Natural killer cell (primary cell): Measurements from ENCODE around the gene SYPL1. TPM values are rescaled to one million over a fixed set of nuclear protein-coding genes. Genes with fewer than 3 reads are reported as not detected.

Experiments used
- ATAC-seq, 3 donors: fragments of 150-1000 bp in 2 of 3; fragments of 200-7000 bp in 1 of 3; cut with Tn5 transposase; 1 replicate in 1 of 3; 2 replicates in 2 of 3; pipeline ENCODE4 v1.10.0; 2021; ENCODE audit warnings: mild to moderate bottlenecking in 2 of 3, moderate library complexity in 2 of 3
- DNase-seq, 2 donors: peaks; one replicate each; pipeline versions ENCODE4 v3.0.0 to v3.0.0-alpha.2; 2013 to 2021; ENCODE audit warnings: mixed read lengths in 1 of 2
- H3K27ac ChIP-seq: one replicate; pipeline ENCODE4 v1.5.1; 2013; ENCODE audit warnings: mild to moderate bottlenecking, low read length
- H3K27me3 ChIP-seq: one replicate; pipeline ENCODE4 v1.6.1; 2013; ENCODE audit warnings: low read length; ENCODE audit not compliant: control insufficient read depth, insufficient read depth
- H3K36me3 ChIP-seq: one replicate; pipeline ENCODE4 v1.6.1; 2013; ENCODE audit warnings: low read length; ENCODE audit not compliant: control insufficient read depth, insufficient read depth
- H3K4me1 ChIP-seq: one replicate; pipeline ENCODE4 v1.6.1; 2013; ENCODE audit warnings: low read length; ENCODE audit not compliant: control insufficient read depth, insufficient read depth
- H3K4me3 ChIP-seq: one replicate; pipeline ENCODE4 v1.5.1; 2013; ENCODE audit warnings: low read length
- H3K9me3 ChIP-seq: one replicate; pipeline ENCODE4 v1.6.1; 2013; ENCODE audit warnings: low read length; ENCODE audit not compliant: control insufficient read depth, insufficient read depth
- H3K27ac Mint-ChIP-seq, 2 donors: one replicate each; pipeline ENCODE4 v1.8.0; 2022; ENCODE audit warnings: mild to moderate bottlenecking in 2 of 2, mixed read lengths in 2 of 2, moderate library complexity in 1 of 2
- H3K27me3 Mint-ChIP-seq, 2 donors: one replicate each; pipeline ENCODE4 v1.8.0; 2022; ENCODE audit warnings: low read depth in 2 of 2, mixed read lengths in 2 of 2
- H3K36me3 Mint-ChIP-seq: one replicate; pipeline ENCODE4 v1.8.0; 2022; ENCODE audit warnings: mixed read lengths
- H3K4me1 Mint-ChIP-seq, 2 donors: one replicate each; pipeline ENCODE4 v1.8.0; 2022; ENCODE audit warnings: mixed read lengths in 2 of 2
- H3K4me3 Mint-ChIP-seq: one replicate; pipeline ENCODE4 v1.8.0; 2022; ENCODE audit warnings: mild to moderate bottlenecking, moderate library complexity, mixed read lengths
- H3K9me3 Mint-ChIP-seq, 2 donors: one replicate each; pipeline ENCODE4 v1.8.0; 2022; ENCODE audit warnings: mixed read lengths in 2 of 2
- CTCF ChIP-seq: fragments of 200-600 bp; IDR thresholded peaks from one replicate; pipeline ENCODE4 v1.8.0; 2022; ENCODE audit warnings: antibody characterized with exemption
- WGBS: methylation state at CpG from one replicate; pipeline ENCODE4 v1.1.7; 2013; ENCODE audit warnings: missing lambda C conversion rate; ENCODE audit not compliant: insufficient coverage; 5-methylcytosine and 5-hydroxymethylcytosine counted together
- intact Hi-C: fragments of 100-400 bp; cut with micrococcal nuclease; formaldehyde crosslinking; loops from one replicate; pipeline ENCODE4 v1.14.2; 2022
- total RNA-seq, 4 donors: library from RNA; stranded (reverse); fragments of 120-200 nt in 1 of 4; gene quantifications; one replicate each; pipeline versions ENCODE4 v1.2.3 to v1.2.4, GENCODE V29; 2013 to 2022

SYPL1 gene
- total RNA-seq, 3 donors from 2014 or later (not counting 1 experiment from before 2014, with no cell fraction given) = 13.1 to 22.2 (median 14.9) TPM

- H3K4me3 ChIP-seq = no peak overlapping the region
- H3K36me3 ChIP-seq = no peaks in the 10 kb centered on the region
- no peak overlapping the region for H3K27ac ChIP-seq
- no peak for TF ChIP-seq CTCF
- Mint-ChIP-seq H3K9me3 (no peaks in the 10 kb centered on the region), H3K27ac (no peak overlapping the region), H3K4me3 (no peak overlapping the region), H3K27me3 (peaks cover 13 to 15% of the 10 kb centered on the region in 2 donors), H3K4me1 (no peaks in the 10 kb centered on the region), H3K36me3 (no peaks in the 10 kb centered on the region)
- DNase-seq (no peak), ATAC-seq (no peak)
- no peaks in the 10 kb centered on the region for H3K4me1 ChIP-seq
- H3K9me3 ChIP-seq = no peaks in the 10 kb centered on the region
- WGBS = 83% methylated on average over 10 of the region's 10 CpGs
- intact Hi-C loops = no loop called here
- H3K27me3 ChIP-seq = no peaks in the 10 kb centered on the region
These were observed 64.0 kb downstream of the SYPL1 start for GRCh38 chr7:106047818-106048705.

GRCh38 chr7:106047184-106047583 lies 64.9 kb downstream of the SYPL1 start:
- Mint-ChIP-seq H3K27ac (no peak overlapping the region), H3K36me3 (no peaks in the 10 kb centered on the region), H3K4me3 (no peak overlapping the region), H3K9me3 (no peaks in the 10 kb centered on the region), H3K4me1 (peaks cover 8% of the 10 kb centered on the region in 2 donors), H3K27me3 (peaks cover 18 to 24% of the 10 kb centered on the region in 2 donors)
- intact Hi-C loops = no loop called here
- WGBS = 95% methylated on average over 4 of the region's 5 CpGs
- ATAC-seq (no peak), DNase-seq (no peak)
- Histone ChIP-seq H3K4me3 (no peak overlapping the region), H3K36me3 (no peaks in the 10 kb centered on the region), H3K27ac (no peak overlapping the region), H3K27me3 (no peaks in the 10 kb centered on the region), H3K9me3 (no peaks in the 10 kb centered on the region), H3K4me1 (peaks cover 8% of the 10 kb centered on the region)
- no peak for TF ChIP-seq CTCF

- Mint-ChIP-seq H3K4me1 (peaks cover 8% of the 10 kb centered on the region in 2 donors), H3K27me3 (peaks cover 24 to 28% of the 10 kb centered on the region in 2 donors), H3K9me3 (no peaks in the 10 kb centered on the region), H3K4me3 (no peak overlapping the region), H3K27ac (no peak overlapping the region), H3K36me3 (no peaks in the 10 kb centered on the region)
- no peak overlapping the region for H3K4me3 ChIP-seq
- WGBS = 86% methylated on average over 1 of the region's 1 CpG
- no peak for TF ChIP-seq CTCF
- intact Hi-C loops = no loop called here
- no peaks in the 10 kb centered on the region for H3K9me3 ChIP-seq
- ATAC-seq = no peak
- no peaks in the 10 kb centered on the region for H3K36me3 ChIP-seq
- peaks cover 8% of the 10 kb centered on the region for H3K4me1 ChIP-seq
- H3K27ac ChIP-seq = no peak overlapping the region
- DNase-seq = no peak
- peaks cover 4% of the 10 kb centered on the region for H3K27me3 ChIP-seq
These were observed 66.5 kb downstream of the SYPL1 start for GRCh38 chr7:106045586-106045985.
